DMS79 treated with DMSO at 0.1 percent for 48 hours (cell line): ENCODE results near the gene EIF5.

ENCODE experiments used
- DNase-seq: peaks from one replicate; lab custom pipeline; 2025; lab: John Stamatoyannopoulos, UW

Gene EIF5

GRCh38 chr14:103333754-103334643 lies at the start of gene EIF5:
EIF5 (plus strand) TSS chr14:103334237; CDS start chr14:103335861, 1,624 bp downstream.
- DNase-seq: peak; percentile 100

DNA sequence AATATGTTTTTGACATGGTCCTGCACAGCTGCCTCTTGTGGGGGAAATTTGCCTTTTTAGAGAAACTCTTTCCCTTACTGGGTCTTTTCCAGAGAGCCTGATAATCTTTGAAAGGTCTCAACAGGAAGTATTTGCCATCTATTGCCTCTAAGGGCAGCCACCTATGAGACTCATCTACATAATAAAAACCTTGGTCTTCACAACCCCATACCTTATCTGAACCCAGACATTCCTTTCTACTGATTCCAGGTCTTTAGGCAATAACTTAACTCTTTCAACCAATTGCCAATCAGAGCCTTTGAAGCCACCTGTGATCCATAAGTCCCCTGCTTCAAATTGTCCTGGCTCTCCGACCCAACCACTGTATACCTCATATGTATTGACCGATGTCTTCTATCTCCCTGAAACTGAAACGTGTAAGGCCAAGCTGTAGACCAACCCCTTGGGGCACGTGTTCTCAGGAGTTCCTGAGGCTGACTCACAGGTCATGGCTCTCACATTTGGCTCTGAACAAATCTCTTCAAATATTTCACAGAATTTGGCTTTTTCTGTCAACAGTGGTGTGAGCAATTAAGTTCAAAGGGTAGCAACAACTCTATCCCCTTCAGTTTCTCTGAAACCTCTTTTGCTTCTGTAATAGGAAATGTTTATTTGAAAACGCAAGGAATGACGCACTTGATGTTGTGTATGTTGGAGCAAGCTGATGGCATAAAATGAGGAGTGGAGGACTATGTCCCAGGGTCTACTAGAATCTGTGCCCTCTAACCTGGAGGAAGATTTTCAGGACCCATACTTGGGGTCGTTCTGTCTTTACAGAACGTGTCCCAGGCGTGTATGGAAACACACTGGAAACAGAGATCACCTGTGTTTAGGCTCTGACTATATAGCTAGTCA lies 49.2 kb upstream of the EIF5 start:
- DNase-seq: no peak

GRCh38 chr14:103286460-103286859 lies 47.6 kb upstream of the EIF5 start:
- DNase-seq: no peak

DNA sequence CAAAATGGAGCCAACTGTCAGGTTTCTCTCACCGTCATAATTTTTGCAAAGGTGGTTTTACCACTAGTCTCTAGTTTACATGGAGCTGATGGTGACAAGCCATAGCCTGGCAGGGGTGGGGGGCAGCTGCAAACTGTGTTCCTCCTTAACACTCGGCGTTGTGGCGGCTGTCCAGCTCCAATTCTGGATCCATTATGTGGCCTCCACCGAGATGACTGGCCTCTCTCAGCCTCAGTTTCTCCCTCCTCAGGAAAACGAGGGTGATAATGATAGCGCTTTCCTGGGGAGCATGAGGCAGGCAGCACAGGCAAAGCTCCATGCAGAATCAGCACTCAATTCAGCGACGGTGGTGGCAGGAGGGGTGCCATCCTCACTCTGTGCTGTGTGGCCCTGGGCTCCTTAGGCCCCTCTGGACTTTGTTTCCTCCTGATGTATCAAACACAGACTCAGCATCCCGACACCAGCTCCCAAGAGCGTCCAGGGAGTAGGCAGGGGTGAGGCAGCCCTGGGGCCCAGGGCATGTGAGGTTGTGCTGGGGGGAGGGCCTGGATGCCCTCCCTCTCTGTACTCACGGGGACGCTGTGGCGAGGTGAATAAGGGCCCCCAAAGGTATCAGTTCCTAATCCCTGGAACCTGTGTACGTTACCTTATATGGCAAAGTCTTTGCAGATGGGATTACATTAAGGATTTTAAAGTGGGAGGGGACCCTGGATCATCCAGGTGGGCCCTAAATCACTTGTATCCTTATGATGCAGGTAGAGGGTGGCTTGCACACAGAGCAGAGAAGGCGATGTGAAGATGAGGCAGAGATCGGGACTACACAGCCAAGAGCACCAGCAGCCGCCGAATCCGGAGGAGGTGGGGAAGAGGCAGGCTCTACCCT lies 46.8 kb upstream of the EIF5 start:
- no peak for DNase-seq

- no peak for DNase-seq
Measured at GRCh38 chr14:103288076-103288766, 45.8 kb upstream of the EIF5 start.

DNA sequence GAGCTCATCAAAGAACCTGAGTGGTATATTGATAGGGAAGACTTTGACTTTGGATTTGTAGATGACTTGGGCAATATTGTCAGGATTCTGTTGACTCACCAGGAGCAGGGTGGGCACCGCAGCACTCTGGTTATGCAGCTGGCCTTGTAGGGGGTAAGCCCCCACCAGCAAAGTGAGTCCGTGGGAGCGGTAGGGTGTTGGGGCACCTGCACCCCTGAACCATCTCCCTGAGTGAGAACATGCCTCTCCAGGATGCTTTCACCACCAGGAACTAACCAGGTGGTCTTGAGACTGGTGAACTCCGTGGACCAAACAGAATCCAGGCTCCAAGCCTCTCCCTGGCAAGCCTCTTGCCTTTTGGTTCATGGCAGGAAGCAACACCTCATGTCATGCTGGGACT lies 44.0 kb upstream of the EIF5 start:
- no peak for DNase-seq

DNA sequence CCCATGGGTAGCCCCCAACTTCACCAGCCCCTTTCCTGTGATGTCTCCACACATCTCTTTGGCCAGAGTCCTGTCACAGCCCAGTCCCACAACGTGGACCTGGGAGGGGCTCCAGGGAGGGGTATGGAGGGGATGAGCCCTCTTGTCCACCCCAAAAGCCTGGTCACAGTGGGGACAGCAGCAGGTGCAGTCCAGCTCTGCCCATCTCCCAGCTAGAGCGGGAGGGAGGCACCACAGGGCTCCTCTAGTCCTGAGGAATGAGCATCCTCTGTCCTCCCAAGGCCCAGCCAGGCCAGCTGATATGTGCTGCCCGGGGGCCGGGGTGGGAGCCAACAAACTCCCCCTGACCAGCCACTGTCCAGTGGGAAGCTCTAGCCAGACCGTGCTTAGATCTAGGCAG lies 43.5 kb upstream of the EIF5 start:
- DNase-seq: no peak

- DNase-seq: no peak
Measured at GRCh38 chr14:103290961-103291360, 43.1 kb upstream of the EIF5 start.

DNA sequence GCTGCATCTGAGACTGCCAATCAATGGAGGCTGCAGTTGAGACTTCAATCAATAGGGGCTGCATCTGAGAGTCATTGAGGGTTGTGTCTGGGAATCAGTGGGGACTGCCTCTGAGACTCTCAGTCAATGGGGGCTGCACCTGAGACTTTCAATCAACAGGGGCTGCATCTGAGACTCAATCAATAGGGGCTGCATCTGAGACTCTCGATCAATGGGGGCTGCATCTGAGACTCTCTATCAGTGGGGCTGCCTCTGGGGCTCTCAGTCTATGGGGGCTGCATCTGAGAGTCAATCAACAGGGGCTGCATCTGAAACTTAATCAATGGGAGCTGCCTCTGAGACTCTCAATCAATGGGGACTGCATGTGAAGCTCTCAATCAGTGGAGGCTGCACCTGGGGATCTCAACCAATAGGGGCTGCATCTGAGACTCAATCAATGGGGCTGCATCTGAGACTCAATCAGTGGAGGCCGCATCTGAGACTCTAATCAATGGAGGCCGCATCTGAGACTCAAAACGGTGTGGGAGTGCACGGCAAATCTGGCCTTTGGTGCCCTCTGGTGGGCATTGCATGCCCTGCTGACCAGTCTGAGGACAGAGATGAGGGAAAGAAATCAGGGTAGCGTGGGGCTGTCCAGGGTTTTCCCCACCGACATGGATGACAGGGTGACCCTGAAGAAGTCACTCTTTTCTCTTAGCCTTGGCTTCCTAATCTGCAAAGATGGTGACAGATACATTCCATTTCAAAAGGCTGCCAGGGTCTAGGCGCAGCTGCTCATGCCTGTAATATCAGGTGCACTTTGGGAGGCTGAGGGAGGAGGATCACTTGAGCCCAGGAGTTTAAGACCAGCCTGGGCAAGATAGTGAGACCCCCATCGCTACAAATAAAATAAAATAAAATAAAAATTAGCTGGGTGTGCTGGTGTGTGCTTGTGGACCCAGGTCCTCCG lies 41.3 kb upstream of the EIF5 start:
- DNase-seq: peak; percentile 75

DNA sequence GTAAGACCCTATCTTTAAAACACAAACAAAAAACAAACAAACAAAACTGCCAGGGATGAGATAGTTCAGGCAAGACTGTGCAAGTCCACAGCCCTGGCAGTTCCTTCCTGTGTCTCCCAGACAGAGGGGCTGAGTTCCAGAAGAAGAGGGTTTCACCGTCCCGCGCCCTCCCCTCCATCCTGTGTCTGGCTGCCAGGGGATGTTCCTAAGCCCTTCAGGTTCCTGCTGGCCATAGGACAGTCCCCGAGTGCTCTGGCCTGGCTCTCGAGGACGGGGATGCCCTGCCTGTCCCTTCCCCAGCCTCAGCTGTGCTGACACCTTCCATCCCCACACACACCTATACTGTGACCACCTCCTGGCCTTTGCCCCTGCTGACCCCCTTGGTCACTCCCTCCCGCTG lies 40.6 kb upstream of the EIF5 start:
- no peak for DNase-seq

DNA sequence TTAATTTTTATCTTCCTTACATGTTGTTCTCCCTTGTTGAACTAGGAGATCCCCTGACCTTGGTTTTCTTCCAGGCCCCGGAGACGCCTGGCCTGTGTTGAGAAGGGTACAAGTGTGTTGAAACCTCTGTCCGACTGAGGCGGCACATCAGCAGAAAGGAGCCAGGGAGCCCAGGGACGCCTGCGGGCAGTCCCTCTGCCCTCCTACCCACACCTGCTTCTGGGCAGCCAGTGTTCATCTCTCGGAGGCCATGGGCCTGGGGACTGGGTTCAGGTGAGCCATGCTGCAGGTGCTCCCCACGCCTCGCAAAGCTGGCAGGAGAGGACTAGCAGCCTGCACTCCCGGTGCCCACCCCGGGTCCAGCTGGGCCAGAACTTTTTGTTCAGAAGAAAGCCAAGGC lies 39.9 kb upstream of the EIF5 start:
- no peak for DNase-seq

GRCh38 chr14:103296007-103296406 lies 38.0 kb upstream of the EIF5 start:
- DNase-seq: no peak

GRCh38 chr14:103296987-103297386 lies 37.0 kb upstream of the EIF5 start:
- DNase-seq: no peak

DNA sequence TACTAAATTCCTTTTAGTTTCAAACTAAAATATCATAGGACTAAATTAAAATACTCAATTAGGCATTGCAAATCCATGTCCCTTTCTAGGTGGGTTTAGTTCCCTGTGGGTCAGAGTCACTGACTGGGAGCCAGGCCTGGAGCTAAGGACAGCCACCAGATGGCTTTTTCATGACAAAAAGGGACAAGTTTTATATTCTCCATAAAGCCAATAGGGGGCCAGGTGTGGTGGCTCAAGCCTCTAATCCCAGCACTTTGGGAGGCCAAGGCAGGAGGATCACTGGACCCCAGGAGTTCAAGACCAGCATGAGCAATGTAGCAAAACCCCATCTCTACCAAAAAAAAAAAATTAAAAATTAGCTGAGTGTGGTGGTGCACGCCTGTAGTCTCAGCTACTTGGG lies 35.4 kb upstream of the EIF5 start:
- no peak for DNase-seq

DNA sequence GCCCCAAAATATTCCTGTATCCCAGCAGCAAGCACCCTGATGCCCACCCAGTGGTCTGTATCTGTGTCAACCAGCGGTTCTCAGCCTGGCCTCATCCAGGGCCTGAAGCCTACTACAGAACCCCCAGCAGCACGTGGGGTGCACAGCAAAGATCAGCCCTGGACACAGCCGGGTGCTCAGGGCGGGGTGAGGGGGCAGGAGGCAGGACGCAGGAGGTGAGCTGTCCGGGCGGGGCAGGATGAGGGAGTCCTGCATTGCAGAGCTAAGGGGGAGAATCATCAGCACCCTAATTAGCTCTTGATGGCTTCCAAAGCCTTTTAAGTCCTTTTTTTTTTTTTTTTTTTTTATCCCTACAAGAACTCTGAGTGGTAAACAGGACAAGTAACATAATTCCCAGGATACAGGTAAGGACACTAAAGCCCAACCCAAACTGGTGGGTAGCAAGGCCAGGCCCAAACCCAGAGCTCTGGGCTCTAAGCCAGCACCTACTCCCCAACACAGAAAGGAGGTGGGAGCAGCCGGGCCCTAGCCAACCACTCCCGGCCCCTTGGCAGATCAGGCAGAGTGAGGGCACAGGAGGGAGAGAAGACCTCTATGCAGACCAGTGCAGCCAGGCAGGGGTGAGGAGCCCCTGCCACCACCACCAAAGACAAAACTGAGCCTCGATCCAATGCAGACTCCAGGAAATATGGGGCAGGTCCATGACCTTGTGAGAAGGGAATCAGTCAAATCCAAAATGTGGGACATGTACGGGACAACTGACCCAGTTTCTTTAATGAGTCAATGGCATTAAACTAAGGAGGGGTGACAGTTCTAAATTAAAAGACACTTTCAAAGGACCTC lies 32.3 kb upstream of the EIF5 start:
- DNase-seq: no peak

- DNase-seq: no peak
Measured at GRCh38 chr14:103302966-103303365, 31.1 kb upstream of the EIF5 start.

GRCh38 chr14:103304706-103305105 lies 29.3 kb upstream of the EIF5 start:
- no peak for DNase-seq

DNA sequence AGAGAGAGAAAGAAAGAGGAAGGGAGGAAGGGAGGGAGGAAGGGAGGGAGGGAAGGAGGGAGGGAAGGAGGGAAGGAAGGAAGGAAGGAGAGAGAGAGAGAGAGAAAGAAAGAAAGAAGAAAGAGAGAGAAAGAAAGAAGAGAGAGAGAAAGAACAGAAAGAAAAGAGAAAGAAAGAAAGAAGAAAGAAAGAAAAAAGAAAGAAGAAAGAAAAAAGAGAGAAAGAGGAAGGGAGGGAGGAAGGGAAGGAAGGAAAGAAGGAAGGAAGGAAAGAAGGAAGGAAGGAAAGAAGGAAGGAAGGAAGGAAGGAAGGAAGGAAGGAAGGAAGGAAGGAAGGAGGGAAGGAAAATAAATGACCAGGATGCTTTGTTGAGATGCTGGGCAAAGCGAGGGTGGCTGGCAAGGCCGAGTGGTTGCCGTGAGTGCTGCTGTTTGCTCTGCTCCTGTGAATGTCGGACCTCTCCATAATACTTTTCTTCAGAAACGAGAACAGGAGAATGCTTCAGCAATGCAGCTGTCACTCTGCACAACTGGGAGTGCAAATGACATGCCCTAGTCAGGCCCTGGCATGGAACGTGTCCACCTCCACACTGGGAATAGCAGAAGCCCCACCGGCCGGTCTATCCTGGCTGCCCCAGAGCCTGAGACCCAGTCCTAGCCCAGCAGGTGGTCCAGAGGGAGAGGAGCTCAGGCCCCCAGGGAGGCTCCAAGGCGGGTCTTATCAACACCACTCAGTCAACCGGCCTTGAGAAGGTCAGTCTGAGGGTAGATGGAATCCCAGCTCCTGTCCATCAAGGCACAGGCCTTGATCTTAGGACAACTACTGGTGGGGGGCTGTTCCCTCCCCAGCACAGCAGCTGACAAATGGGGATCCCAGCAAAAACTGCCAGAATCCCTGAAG lies 25.1 kb upstream of the EIF5 start:
- DNase-seq: no peak
